ENCODE results near the gene EPS15. TPM values are rescaled to one million over a fixed set of nuclear protein-coding genes. Genes with fewer than 3 reads are reported as not detected.

The EPS15 gene
- total RNA-seq, 1 donor = 58.7 TPM

DNA sequence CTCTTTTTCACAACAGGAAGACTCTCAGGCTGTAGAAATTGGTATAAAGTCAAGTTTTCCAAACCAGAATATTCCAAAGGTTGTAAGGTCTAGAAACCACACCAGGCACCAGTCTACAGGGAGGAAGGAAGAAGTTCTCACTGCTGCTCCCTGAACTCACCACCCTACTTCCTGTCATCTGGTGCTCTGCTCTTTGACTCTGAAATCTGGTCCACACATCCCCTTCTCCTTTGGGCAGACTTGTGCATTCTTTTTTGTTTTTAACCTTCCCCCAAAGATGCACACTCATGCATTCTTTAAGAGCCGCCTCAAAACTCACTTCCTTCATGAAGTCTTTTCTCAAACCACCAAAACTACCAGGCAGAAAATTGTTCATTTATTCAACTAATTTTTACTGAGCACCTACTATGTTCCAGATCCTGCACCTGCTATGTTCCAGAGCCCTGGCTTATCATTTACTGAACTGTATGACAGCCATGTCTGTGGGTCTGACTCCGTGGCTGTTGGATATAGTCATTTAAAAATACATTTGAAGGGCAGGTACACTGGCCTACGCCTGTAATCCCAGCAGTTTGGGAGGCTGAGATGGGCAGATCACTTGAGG lies 30.1 kb upstream of the EPS15 start:
- TF ChIP-seq, protein P1, sequence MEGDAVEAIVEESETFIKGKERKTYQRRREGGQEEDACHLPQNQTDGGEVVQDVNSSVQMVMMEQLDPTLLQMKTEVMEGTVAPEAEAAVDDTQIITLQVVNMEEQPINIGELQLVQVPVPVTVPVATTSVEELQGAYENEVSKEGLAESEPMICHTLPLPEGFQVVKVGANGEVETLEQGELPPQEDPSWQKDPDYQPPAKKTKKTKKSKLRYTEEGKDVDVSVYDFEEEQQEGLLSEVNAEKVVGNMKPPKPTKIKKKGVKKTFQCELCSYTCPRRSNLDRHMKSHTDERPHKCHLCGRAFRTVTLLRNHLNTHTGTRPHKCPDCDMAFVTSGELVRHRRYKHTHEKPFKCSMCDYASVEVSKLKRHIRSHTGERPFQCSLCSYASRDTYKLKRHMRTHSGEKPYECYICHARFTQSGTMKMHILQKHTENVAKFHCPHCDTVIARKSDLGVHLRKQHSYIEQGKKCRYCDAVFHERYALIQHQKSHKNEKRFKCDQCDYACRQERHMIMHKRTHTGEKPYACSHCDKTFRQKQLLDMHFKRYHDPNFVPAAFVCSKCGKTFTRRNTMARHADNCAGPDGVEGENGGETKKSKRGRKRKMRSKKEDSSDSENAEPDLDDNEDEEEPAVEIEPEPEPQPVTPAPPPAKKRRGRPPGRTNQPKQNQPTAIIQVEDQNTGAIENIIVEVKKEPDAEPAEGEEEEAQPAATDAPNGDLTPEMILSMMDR (IDR thresholded peaks at IDR 0.05; ENCODE audit: insufficient read depth, low read depth, low read length) = no peak
- no peak overlapping the region for H3K4me3 ChIP-seq (ENCODE audit: low read depth, low read length)
- DNase-seq (ENCODE audit: low read depth) = peak; percentile 28

DNA sequence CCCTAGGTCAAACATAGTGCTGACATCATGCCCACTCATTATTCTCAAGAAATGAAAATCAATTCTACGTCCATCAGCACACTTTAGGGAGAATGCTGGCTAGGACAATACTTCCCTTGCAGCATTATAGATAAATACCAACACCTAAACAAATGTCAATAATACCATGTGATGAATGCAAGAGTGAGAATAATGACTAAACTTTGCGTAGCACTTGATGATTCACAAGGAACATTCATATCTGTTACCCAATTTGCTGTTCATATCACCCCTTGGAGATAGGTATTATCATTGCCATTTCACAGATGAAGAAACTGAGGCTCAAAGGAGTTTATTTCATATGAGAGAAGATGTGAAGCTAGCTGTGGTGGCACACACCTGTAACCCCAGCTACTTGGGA lies 24.8 kb upstream of the EPS15 start:
- no peak overlapping the region for H3K4me3 ChIP-seq (ENCODE audit: low read depth, low read length)
- no peak for DNase-seq (ENCODE audit: low read depth)
- TF ChIP-seq, protein P1 (IDR thresholded peaks at IDR 0.05; ENCODE audit: insufficient read depth, low read depth, low read length) = no peak

DNA sequence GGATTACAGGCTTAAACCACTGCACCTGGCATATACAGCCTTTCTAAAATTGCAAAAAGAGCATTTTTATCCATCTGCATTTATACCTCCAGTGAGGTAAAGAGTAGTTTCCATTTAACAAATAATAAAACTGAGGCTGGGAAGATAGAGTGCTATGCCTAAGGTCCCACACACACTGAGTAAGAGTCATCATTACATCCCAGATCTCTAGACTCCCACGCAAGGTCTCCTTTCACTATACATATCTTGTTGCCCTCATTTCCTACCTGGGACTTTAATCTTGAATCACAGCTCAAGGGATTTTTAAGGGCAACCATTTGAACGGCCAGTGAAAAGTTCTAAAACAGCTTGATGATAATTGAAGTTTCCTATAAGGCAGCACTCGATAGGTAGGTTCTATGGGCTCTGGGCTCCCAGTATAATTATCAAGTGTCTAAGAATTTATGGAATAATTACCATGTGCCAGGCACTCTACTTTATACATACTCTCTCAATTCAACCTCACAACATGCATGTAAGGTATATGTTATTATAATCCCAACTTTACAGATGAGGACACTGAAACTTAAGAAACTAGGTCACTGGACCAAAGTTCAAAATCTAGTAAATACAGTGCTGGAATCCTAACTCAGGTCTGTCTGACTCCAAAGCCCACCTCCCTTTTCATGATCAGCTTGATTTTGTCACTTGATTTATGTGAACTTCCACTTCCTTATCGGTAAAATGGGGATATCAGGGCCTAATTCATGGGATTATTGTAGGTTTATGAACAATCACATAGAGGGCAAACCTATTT lies 23.3 kb upstream of the EPS15 start:
- no peak for DNase-seq (ENCODE audit: low read depth)
- no peak overlapping the region for H3K4me3 ChIP-seq (ENCODE audit: low read depth, low read length)
- TF ChIP-seq, protein P1 (IDR thresholded peaks at IDR 0.05; ENCODE audit: insufficient read depth, low read depth, low read length) = no peak

DNA sequence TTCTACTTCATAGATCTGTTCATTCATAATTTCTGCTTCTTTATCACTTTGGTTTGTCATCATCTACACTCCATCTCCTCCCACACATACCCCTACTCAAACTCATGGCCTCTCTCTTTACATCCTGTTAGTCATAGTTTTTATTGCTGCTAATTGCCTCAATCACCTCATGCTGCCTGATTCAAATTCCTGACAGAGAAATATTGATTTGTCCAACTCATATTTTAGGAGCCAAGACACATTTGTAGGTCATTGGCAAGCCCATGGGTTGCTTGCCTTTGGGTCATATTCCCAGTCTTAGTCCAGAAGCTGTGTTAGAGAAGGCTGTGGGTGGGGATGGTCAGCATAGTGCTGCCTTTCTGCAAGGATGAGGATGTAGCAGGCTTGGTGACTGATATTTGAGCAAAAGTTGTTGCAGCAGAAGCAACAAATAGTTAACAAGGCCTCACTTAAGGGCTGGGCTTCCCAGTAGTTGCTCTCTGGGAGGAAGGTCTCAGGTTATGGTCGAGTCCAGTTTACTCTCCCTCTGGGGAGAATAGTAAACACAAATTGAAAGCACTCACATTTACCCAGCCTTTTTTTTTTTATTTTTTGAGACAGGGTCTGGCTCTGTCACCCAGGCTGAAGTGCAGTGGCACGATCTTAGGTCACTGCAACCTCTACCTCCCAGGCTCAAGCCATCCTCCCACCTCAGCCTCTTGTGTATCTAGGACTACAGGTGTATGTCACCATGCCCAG lies 22.4 kb upstream of the EPS15 start:
- TF ChIP-seq, protein P1 (IDR thresholded peaks at IDR 0.05; ENCODE audit: insufficient read depth, low read depth, low read length) = no peak
- peak; percentile 24 for DNase-seq (ENCODE audit: low read depth)
- H3K4me3 ChIP-seq (ENCODE audit: low read depth, low read length) = no peak overlapping the region

DNA sequence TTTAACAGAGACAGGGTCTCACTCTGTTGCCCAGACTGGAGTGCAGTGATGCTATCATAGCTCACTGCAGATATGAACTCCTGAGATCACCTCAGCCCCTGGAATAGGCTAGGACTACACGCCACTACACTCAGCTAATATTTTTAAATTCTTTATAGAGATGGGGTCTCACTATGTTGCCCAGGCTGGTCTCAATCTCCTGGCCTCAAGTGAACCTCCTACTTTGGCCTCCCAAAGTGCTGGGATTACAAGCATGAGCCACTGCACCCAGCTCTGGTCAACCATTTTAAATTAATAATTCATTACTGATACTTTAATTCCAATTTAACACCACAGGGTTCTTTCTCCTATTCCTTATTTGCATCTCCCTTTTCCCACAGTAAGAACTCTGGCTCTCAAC lies 18.5 kb upstream of the EPS15 start:
- no peak for DNase-seq (ENCODE audit: low read depth)
- TF ChIP-seq, protein P1 (IDR thresholded peaks at IDR 0.05; ENCODE audit: insufficient read depth, low read depth, low read length) = no peak
- H3K4me3 ChIP-seq (ENCODE audit: low read depth, low read length) = no peak overlapping the region

DNA sequence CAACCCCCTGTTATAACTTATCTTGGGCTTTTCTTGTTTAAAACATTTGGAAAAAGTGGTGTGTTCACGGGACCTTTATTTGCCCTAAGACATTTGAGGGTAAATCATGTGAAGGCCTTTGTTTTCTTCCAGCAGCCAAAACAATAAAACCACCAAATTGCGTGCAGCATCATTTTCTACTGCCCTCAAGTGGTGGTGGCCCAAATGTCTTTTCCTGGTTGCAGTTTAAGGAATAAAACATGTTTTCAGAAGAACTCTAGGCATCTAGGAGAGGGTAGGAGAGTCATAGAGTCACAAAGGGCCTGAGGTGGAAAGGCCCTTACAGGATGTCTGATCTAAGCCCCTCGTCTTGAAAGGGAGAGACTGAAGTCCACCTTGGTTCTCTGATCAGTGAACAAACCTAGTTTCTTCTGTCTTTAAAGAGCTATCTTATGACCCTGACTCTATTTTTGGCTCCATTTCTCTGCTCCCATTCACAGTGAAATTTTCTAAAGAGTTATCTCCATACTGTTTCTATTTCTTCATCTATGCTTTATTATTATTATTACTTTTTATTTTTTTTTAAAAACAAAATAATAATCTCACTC lies 16.0 kb upstream of the EPS15 start:
- TF ChIP-seq, protein P1 (IDR thresholded peaks at IDR 0.05; ENCODE audit: insufficient read depth, low read depth, low read length) = peak; percentile 85
- no peak overlapping the region for H3K4me3 ChIP-seq (ENCODE audit: low read depth, low read length)
- DNase-seq (ENCODE audit: low read depth) = peak; percentile 78
